ENCODE data around the gene LSM10. TPM values are rescaled to one million over a fixed set of nuclear protein-coding genes. Genes with fewer than 3 reads are reported as not detected.

The LSM10 gene
- total RNA-seq: 59.3 TPM
- long read RNA-seq, transcript LSM10-201 (2 exons, 850 nt): major isoform, 20 of 20 reads
- long read RNA-seq, partial matches to known transcripts: 0 of 20 reads
- long read RNA-seq, other reads (novel, unspliced or antisense): 0 of 20 reads

DNA sequence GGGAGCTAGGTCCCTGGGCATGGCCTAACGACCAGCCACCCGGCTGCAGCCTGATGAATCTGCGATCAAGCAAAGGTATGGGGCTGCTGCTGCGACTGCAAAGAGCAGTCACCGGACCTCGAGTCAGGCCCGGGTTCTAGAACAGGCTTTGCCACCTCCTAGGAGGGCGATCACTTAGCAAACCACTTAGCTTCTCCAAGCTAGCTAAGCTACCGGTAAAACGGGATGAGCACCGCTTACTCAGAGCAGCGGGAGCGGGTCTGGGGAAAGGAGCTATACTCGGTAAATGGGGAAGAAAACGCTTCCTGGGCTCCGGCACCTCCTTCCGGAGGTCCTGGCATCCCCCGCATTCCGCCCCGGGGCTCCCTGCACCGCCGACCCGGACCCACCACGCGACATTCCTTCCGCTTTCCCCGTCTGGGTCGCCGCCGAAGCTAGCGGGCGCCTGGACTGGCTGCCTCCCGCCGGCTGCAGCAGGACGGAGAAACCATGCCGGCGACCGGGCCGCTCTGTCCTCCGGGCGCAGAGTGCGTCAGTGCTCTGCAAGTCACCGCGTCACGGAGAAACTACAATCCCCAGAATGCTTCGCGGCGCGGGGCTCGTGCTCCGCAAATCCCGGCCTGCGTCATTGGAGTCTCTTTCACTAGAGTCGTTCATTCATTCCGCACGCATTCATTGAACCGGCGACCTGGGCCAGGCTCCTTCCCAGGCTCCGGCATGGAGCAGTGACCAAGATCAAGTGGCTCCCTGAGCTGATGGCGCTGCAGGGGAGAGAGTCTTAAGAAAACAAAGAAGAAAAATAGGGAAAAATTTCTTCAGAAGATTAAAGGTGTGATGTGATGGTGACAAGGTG lies at the start of gene LSM10:
Gene LSM10, minus strand, starts transcription at position 531 of the 853 bp plus-strand sequence. CDS start 3,779 bp downstream, outside the sequence.
- intact Hi-C loops (cut with DNase I): loop anchor here (1.0 kb wide), 1 partner anchor 10 kb away; no protein-coding TSS in a partner anchor
- ATAC-seq (peak; percentile 97), DNase-seq (ENCODE audit: missing footprints) (peak; percentile 97)

- intact Hi-C loops (cut with DNase I): no loop called here
- DNase-seq (ENCODE audit: missing footprints) (no peak), ATAC-seq (no peak)
Observed at GRCh38 chr1:36447450-36447849, 49.7 kb upstream of the LSM10 start.

- intact Hi-C loops (cut with DNase I): no loop called here
- DNase-seq (ENCODE audit: missing footprints) (no peak), ATAC-seq (no peak)
Observed at GRCh38 chr1:36446746-36447145, 49.0 kb upstream of the LSM10 start.

GRCh38 chr1:36446271-36446670 lies 48.6 kb upstream of the LSM10 start:
- ATAC-seq (no peak), DNase-seq (ENCODE audit: missing footprints) (no peak)
- intact Hi-C loops (cut with DNase I): no loop called here

- DNase-seq (ENCODE audit: missing footprints): no peak
- intact Hi-C loops (cut with DNase I): no loop called here
- no peak for ATAC-seq
Observed at GRCh38 chr1:36443297-36443696, 45.6 kb upstream of the LSM10 start.

DNA sequence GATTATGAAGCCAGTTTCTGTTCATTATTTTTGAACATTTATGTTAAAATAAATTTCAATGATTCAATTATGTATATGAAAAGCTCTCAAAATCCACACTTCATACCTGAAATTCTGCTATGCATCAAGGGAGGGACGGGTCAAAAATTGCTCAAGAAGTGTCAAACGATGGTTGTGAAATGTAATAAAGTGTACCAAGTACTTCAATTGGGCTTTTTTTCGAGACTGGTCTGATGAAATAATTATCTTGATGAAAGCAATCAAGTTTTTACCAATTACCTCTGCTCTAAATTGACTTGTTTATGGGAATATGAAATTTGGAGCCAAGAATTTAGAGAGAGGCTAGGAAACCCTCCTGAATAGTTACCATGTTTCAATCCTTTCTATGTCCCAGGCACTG lies 44.6 kb upstream of the LSM10 start:
- intact Hi-C loops (cut with DNase I): no loop called here
- ATAC-seq (no peak), DNase-seq (ENCODE audit: missing footprints) (no peak)

GRCh38 chr1:36440646-36441045 lies 42.9 kb upstream of the LSM10 start:
- DNase-seq (ENCODE audit: missing footprints) (no peak), ATAC-seq (no peak)
- intact Hi-C loops (cut with DNase I): no loop called here

DNA sequence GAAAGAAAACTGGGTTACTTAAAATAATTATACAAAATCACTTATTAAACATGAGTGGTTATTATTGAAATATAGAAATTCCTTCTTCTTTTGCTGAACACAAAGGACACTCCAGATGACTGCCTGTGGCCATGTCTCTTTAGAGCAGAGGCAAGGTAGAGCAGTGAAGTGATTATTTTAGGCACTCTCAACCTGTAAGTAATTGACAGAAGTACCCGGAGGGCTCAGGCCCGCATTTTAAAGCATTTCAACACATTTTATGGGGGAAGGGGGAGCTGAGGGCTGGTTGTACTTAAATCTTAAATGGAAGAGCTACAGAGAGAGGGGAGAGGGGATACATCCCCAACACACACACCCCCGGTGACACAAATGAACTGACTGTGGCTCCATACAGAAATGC lies 42.3 kb upstream of the LSM10 start:
- intact Hi-C loops (cut with DNase I): no loop called here
- ATAC-seq: no peak
- DNase-seq (ENCODE audit: missing footprints): no peak

GRCh38 chr1:36438715-36439114 lies 41.0 kb upstream of the LSM10 start:
- intact Hi-C loops (cut with DNase I): no loop called here
- DNase-seq (ENCODE audit: missing footprints) (no peak), ATAC-seq (no peak)

- ATAC-seq (no peak), DNase-seq (ENCODE audit: missing footprints) (no peak)
- intact Hi-C loops (cut with DNase I): no loop called here
Observed at GRCh38 chr1:36436821-36437220, 39.1 kb upstream of the LSM10 start.

DNA sequence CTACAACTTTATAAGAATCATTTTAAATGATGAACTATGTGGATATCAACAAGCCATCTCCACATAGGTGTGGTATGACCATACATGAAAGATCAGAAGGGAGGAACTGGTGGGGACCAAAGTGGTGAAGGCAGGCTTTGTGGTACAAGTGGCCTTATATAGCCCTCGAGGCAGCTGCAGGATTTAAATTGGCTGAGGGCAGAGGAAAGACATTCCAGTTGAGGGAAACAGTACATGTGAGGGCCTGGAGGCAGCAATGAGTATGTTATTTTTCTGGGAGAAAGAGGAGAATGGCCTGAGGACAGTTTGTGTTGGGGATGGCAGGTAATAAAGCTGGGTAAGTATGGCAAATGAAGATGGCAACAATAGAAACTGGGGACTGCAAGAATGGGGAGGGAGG lies 35.4 kb upstream of the LSM10 start:
- intact Hi-C loops (cut with DNase I): no loop called here
- ATAC-seq (no peak), DNase-seq (ENCODE audit: missing footprints) (no peak)

GRCh38 chr1:36432616-36433015 lies 34.9 kb upstream of the LSM10 start:
- DNase-seq (ENCODE audit: missing footprints) (no peak), ATAC-seq (no peak)
- intact Hi-C loops (cut with DNase I): no loop called here

GRCh38 chr1:36425791-36426190 lies 28.1 kb upstream of the LSM10 start:
- DNase-seq (ENCODE audit: missing footprints) (no peak), ATAC-seq (no peak)
- intact Hi-C loops (cut with DNase I): loop anchor here (10.0 kb wide), 1 partner anchor 121 kb away; the partner anchor contains the start of gene SH3D21

GRCh38 chr1:36421649-36422048 lies 23.9 kb upstream of the LSM10 start:
- no peak for DNase-seq (ENCODE audit: missing footprints)
- no peak for ATAC-seq
- intact Hi-C loops (cut with DNase I): loop anchor here (1.0 to 10.0 kb wide), 6 partner anchors 43 to 323 kb away; partner anchors contain the start of genes MRPS15, SH3D21 and TRAPPC3

DNA sequence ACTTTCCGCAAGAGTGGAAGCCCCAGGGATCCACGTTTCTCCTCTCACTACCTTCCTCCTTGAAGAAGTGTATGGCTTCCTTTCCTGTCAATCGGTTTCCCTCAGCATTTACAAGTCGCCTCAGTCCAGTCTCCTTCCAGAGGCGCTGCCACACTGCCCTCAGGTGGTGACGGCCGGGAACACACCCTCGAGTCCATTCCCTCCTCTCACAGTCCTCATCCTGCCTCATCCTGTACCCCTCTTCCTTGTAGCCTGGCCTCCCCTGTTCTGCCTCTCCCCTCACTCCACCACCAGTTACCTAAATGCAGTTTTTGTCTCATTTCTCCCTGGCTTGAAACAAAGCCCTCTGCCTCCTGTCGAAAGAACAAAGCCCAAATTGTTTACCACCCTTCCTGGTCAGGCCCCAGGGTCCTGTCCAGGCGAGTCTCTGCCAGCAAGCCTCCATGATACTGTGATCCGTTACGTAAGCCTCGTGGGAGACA lies 23.2 kb upstream of the LSM10 start:
- DNase-seq (ENCODE audit: missing footprints) (peak; percentile 92), ATAC-seq (peak; percentile 93)
- intact Hi-C loops (cut with DNase I): loop anchor here (1.0 to 10.0 kb wide), 6 partner anchors 44 to 322 kb away; partner anchors contain the start of genes MRPS15, SH3D21 and TRAPPC3

GRCh38 chr1:36420409-36420808 lies 22.7 kb upstream of the LSM10 start:
- intact Hi-C loops (cut with DNase I): loop anchor here (2.0 to 10.0 kb wide), 5 partner anchors 44 to 322 kb away; partner anchors contain the start of genes MRPS15, SH3D21 and TRAPPC3
- no peak for DNase-seq (ENCODE audit: missing footprints)
- peak; percentile 60 for ATAC-seq

DNA sequence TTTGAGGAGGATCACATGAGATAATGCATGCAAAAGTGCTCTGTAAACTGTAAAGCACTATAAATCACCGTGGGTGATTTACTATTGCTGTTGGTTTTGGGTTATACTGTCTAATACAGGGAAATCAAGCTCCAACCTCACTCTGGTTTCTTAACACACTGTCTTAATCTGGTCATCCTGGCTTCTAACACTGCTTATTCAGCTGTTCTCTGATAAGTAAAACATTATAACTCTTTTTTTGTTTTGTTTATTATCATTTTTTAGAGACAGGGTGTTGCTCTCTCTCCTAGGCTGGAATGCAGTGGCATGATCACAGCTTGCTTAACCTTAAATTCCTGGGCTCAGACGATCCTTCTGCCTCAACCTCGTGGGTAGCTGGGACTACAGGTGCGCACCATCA lies 21.9 kb upstream of the LSM10 start:
- no peak for ATAC-seq
- no peak for DNase-seq (ENCODE audit: missing footprints)
- intact Hi-C loops (cut with DNase I): no loop called here

GRCh38 chr1:36419140-36419539 lies 21.4 kb upstream of the LSM10 start:
- peak; percentile 17 for ATAC-seq
- intact Hi-C loops (cut with DNase I): no loop called here
- DNase-seq (ENCODE audit: missing footprints): no peak

- ATAC-seq (no peak), DNase-seq (ENCODE audit: missing footprints) (no peak)
- intact Hi-C loops (cut with DNase I): no loop called here
Observed at GRCh38 chr1:36417931-36418330, 20.2 kb upstream of the LSM10 start.
